Uterus (tissue), 4 donors: Measurements from ENCODE around the gene CASP8AP2. TPM values are rescaled to one million over a fixed set of nuclear protein-coding genes. Genes with fewer than 3 reads are reported as not detected.
"Not testable (repeated sequence)": the region's sequence is repeated elsewhere in the genome, so short reads cannot be mapped to it uniquely, and the experiment has no call there.

Source experiments
- DNase-seq, 2 donors: peaks; one replicate each; pipeline ENCODE4 v3.0.0-alpha.2; 2019 to 2020
- H3K27ac ChIP-seq, 2 donors: fragments of 200-600 bp; sonication (generic); 1 replicate in 1 of 2; 2 replicates in 1 of 2; pipeline ENCODE4 v1.5.1; 2016 to 2018
- H3K27me3 ChIP-seq, 2 donors: fragments of 200-600 bp; sonication (generic); one replicate each; pipeline ENCODE4 v1.5.1; 2018 to 2019; ENCODE audit warnings: control low read depth in 1 of 2
- H3K36me3 ChIP-seq, 2 donors: fragments of 200-600 bp; sonication (generic); one replicate each; pipeline ENCODE4 v1.5.1; 2019; ENCODE audit warnings: control low read depth in 1 of 2
- H3K4me1 ChIP-seq, 2 donors: fragments of 200-600 bp; sonication (generic); one replicate each; pipeline ENCODE4 v1.5.1; 2018 to 2019; ENCODE audit warnings: control low read depth in 1 of 2
- H3K4me3 ChIP-seq, 2 donors: fragments of 200-600 bp; sonication (generic); 1 replicate in 1 of 2; 2 replicates in 1 of 2; pipeline ENCODE4 v1.5.1; 2018 to 2019; ENCODE audit warnings: mild to moderate bottlenecking in 1 of 2
- H3K9me3 ChIP-seq, 2 donors: fragments of 200-600 bp; sonication (generic); one replicate each; pipeline ENCODE4 v1.5.1; 2019; ENCODE audit warnings: control low read depth in 1 of 2
- POLR2A ChIP-seq, 2 donors: fragments of 450-650 bp; IDR thresholded peaks; one replicate each; pipeline ENCODE4 v1.6.1; 2016; ENCODE audit warnings: antibody characterized with exemption in 2 of 2, mild to moderate bottlenecking in 1 of 2, moderate library complexity in 1 of 2
- intact Hi-C: fragments of 100-400 bp; cut with DNase I; formaldehyde crosslinking; loops from one replicate; pipeline ENCODE4 v1.15.1; 2023; ENCODE audit warnings: low total_unique reads
- total RNA-seq, 4 donors: library from RNA; depleted of rRNA in 3 of 4; stranded (reverse); fragments of >200 nt in 3 of 4; gene quantifications; one replicate each; pipeline versions ENCODE4 v1.1.0 to v1.2.4, GENCODE V29; 2014 to 2023
- TF ChIP-seq, protein P1 (sequence below), 4 experiments: fragments of 200-600 bp in 2 of 4; fragments of 450-650 bp in 2 of 4; sonication (generic) in 2 of 4; IDR thresholded peaks; one replicate each; pipeline ENCODE4 v1.5.1; 2016 to 2019; ENCODE audit warnings: antibody characterized with exemption in 4 of 4, mild to moderate bottlenecking in 2 of 4, moderate library complexity in 1 of 4
- donor health status: DM: yes; HTN: yes; CAD: no.

The CASP8AP2 gene
- total RNA-seq, 4 donors from 2014 or later: 22.0 to 37.6 (median 29.6) TPM

DNA sequence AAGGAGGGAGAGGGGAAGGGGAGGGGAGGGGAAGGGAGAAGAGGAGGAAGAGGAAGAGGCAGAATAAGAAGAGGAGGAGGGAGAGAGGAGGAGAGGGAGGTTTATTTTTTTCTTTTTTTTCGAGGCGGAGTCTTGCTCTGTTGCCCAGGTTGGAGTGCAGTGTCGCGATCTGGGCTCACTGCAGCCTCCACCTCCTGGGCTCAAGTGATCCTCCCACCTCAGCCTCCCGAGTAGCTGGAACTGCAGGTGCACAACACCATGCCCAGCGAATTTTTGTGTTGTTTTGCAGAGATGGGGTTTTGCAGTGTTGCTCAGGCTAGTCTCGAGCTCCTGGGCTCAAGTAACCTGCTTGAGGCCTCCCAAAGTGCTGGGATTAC lies 58.4 kb downstream of the CASP8AP2 start:
- no peak for TF ChIP-seq POLR2A (IDR thresholded peaks at IDR 0.05)
- TF ChIP-seq, protein P1, sequence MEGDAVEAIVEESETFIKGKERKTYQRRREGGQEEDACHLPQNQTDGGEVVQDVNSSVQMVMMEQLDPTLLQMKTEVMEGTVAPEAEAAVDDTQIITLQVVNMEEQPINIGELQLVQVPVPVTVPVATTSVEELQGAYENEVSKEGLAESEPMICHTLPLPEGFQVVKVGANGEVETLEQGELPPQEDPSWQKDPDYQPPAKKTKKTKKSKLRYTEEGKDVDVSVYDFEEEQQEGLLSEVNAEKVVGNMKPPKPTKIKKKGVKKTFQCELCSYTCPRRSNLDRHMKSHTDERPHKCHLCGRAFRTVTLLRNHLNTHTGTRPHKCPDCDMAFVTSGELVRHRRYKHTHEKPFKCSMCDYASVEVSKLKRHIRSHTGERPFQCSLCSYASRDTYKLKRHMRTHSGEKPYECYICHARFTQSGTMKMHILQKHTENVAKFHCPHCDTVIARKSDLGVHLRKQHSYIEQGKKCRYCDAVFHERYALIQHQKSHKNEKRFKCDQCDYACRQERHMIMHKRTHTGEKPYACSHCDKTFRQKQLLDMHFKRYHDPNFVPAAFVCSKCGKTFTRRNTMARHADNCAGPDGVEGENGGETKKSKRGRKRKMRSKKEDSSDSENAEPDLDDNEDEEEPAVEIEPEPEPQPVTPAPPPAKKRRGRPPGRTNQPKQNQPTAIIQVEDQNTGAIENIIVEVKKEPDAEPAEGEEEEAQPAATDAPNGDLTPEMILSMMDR (IDR thresholded peaks at IDR 0.05): no peak
- no peak for DNase-seq
- peaks cover 0 to 10% of the 10 kb centered on the region in 2 donors for H3K27me3 ChIP-seq
- intact Hi-C loops: no loop called here
- no peaks in the 10 kb centered on the region for H3K4me1 ChIP-seq
- no peaks in the 10 kb centered on the region for H3K9me3 ChIP-seq
- H3K4me3 ChIP-seq: no peak overlapping the region
- H3K27ac ChIP-seq: no peak overlapping the region
- H3K36me3 ChIP-seq: no peaks in the 10 kb centered on the region

DNA sequence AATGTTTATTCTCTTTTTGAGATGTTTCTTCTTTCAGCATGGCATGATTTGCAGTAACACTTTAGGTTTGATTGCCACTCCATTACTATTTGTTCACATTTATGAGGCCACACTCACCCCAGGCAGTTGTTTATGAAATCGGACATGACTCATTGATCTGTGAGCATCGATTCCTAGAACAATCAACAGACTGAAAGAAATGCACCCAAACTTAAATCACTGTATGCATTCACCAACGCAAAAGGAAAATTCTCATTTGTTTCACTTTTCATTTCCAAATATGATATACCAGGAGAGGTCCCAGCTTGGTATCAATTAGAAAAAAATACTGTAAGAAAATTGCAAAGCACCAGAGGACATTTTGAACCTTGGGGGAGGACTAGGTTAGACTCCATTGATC lies 59.2 kb downstream of the CASP8AP2 start:
- intact Hi-C loops: no loop called here
- Histone ChIP-seq H3K4me3 (no peak overlapping the region), H3K27me3 (peaks cover 0 to 10% of the 10 kb centered on the region in 2 donors), H3K9me3 (no peaks in the 10 kb centered on the region), H3K36me3 (no peaks in the 10 kb centered on the region), H3K27ac (no peak overlapping the region), H3K4me1 (no peaks in the 10 kb centered on the region)
- TF ChIP-seq, protein P1 (IDR thresholded peaks at IDR 0.05): no peak
- DNase-seq: no peak

DNA sequence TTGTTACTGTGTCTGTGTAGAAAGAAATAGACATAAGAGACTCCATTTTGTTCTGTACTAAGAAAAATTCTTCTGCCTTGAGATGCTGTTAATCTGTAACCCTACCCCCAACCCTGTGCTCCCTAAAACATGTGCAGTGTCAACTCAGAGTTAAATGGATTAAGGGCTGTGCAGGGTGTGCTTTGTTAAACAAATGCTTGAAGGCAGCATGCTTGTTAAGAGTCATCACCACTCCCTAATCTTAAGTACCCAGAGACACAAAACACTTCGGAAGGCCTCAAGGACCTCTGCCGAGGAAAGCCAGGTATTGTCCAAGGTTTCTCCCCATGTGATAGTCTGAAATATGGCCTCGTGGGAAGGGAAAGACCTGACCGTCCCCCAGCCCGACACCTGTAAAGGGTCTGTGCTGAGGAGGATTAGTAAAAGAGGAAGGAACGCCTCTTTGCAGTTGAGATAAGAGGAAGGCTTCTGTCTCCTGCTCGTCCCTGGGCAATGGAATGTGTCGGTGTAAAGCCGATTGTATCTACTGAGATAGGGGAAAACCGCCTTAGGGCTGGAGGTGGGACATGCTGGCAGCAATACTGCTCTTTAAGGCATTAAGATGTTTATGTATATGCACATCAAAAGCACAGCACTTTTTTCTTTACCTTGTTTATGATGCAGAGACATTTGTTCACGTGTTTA lies 61.3 kb downstream of the CASP8AP2 start:
- H3K4me3 ChIP-seq, DNase-seq, H3K36me3 ChIP-seq, H3K27ac ChIP-seq, H3K4me1 ChIP-seq, H3K9me3 ChIP-seq, intact Hi-C loops: not testable (repeated sequence)
- peaks cover 0 to 10% of the 10 kb centered on the region in 2 donors for H3K27me3 ChIP-seq

DNA sequence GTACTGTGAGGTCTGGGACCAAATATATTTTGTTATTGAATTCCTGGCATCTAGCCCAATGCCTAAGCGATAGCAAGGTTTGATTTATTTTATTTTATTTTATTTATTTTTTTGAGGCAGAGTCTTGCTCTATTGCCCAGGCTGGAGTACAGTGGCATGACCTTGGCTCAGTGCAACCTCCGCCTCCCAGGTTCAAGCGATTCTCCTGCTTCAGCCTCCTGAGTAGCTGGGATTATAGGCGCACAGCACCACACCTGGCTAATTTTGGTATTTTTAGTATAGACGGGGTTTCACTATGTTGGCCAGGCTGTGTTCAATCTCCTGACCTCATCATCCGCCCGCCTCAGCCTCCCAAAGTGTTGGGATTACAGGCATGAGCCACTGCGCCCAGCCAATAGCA lies 62.9 kb downstream of the CASP8AP2 start:
- H3K27ac ChIP-seq, H3K4me1 ChIP-seq, intact Hi-C loops, H3K4me3 ChIP-seq, H3K36me3 ChIP-seq, DNase-seq, H3K9me3 ChIP-seq: not testable (repeated sequence)
- H3K27me3 ChIP-seq: peaks cover 0 to 10% of the 10 kb centered on the region in 2 donors

DNA sequence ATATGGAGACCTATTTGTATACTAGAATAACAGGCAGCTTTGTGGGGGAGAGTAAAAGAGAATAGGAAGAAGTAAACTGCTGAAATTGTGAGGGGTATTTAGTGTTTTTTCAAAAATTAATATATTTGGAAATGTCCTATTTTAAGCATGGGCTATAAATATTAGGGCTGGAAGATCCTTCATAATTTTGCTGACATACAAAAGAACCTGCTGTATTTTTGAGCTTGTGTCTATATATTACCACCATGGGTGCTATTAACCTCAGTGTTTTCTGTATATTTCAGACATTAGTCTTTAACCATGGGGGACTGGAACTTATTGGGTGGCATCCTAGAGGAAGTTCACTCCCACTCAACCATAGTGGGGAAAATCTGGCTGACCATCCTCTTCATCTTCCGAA lies 64.5 kb downstream of the CASP8AP2 start, which contains the start of gene GJA10:
GJA10 (plus strand) TSS at position 301 of the 400 bp plus-strand sequence; CDS start at position 301, 0 bp downstream.
- no peak within 1 kb of the TSS for H3K4me3 ChIP-seq
- TF ChIP-seq POLR2A (IDR thresholded peaks at IDR 0.05): no peak
- TF ChIP-seq, protein P1 (IDR thresholded peaks at IDR 0.05): no peak
- intact Hi-C loops: no loop called here

DNA sequence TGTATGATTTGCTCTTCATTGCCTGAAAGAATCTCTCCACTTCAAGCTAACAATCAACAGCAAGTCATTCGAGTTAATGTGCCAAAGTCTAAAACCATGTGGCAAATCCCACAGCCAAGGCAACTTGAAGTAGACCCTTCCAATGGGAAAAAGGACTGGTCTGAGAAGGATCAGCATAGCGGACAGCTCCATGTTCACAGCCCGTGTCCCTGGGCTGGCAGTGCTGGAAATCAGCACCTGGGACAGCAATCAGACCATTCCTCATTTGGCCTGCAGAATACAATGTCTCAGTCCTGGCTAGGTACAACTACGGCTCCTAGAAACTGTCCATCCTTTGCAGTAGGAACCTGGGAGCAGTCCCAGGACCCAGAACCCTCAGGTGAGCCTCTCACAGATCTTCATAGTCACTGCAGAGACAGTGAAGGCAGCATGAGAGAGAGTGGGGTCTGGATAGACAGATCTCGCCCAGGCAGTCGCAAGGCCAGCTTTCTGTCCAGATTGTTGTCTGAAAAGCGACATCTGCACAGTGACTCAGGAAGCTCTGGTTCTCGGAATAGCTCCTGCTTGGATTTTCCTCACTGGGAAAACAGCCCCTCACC lies 65.7 kb downstream of the CASP8AP2 start:
- Histone ChIP-seq H3K27ac (no peak overlapping the region), H3K36me3 (no peaks in the 10 kb centered on the region), H3K4me1 (no peaks in the 10 kb centered on the region), H3K27me3 (no peaks in the 10 kb centered on the region), H3K9me3 (no peaks in the 10 kb centered on the region), H3K4me3 (no peak overlapping the region)
- TF ChIP-seq, protein P1 (IDR thresholded peaks at IDR 0.05): no peak
- no peak for TF ChIP-seq POLR2A (IDR thresholded peaks at IDR 0.05)
- intact Hi-C loops: no loop called here
- DNase-seq: no peak

More for the DNA sequence above, 64.5 kb downstream of the CASP8AP2 start, which contains the start of gene GJA10:
- DNase-seq: no peak
- Histone ChIP-seq H3K36me3 (no peaks in the 10 kb centered on the region), H3K4me1 (no peaks in the 10 kb centered on the region), H3K27ac (no peak within 1 kb of the TSS), H3K27me3 (peaks cover 0 to 9% of the 10 kb centered on the region in 2 donors), H3K9me3 (no peaks in the 10 kb centered on the region)

DNA sequence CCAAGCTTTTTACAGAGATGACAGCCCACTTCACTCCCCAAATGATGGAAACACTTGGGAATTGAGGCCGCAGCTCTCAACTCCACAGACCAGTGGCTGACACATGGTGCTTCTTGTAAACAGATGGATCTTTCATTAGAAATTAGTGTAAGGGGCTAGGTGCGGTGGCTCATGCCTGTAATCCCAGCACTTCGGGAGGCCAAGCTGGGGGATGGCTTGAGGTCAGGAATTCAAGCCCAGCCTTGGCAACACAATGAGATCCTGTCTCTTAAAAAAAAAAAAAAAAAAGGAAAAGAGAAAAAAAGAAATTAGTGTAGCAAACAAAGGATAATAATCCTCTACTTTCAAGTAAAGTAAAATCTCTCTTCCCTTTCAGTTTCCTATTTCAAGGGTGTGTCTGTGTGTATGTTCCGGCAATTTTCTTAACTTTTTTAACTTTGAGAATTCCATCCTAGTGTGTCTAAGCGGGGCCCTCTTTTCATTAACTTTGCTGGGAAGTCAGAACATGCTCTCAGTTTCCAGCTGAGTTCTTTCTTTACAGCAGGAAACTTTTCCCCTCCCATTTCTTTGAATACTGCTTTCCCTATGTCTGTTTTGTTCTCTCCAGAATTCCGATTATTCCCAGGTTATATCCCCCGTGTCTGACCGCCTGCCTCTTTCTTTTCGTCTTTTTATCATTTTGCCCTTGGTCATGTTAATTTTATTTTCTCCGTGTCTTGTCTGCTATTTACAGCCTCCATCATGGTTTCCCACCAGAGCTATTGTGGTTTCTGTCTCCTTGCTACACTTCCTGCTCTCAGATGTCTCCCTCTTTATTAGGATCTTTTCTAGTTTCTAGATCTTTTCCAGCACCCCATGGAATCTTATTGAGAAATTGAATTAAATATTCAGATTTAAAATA lies 80.6 kb downstream of the CASP8AP2 start:
- H3K4me3 ChIP-seq, intact Hi-C loops, H3K36me3 ChIP-seq, DNase-seq, H3K9me3 ChIP-seq, H3K27ac ChIP-seq, H3K4me1 ChIP-seq, H3K27me3 ChIP-seq: not testable (repeated sequence)
